ENCODE results near the gene DTD1.

Gene DTD1

GRCh38 chr20:18543216-18543615, 44.6 kb upstream of the DTD1 start:
- H3K36me3 ChIP-seq (ENCODE audit: control insufficient read depth in 2 of 2, insufficient read depth in 1 of 2, low read length in 2 of 2) = peaks cover 2 to 80% of the 10 kb centered on the region in 2 experiments; a peak in 2 of 3 replicates
- no peak overlapping the region for H3K4me3 ChIP-seq (ENCODE audit: low read depth, low read length)
- TF ChIP-seq ZNF433 (tag by site-specific recombination; IDR thresholded peaks at IDR 0.05; ENCODE audit: low read depth) (no peak), ZNF704 (tag by site-specific recombination; IDR thresholded peaks at IDR 0.05) (no peak), KLF17 (tag by site-specific recombination; IDR thresholded peaks at IDR 0.05) (no peak), ZSCAN30 (tag by site-specific recombination; IDR thresholded peaks at IDR 0.05) (no peak), ZNF362 (tag by site-specific recombination; IDR thresholded peaks at IDR 0.05) (no peak), KLF10 (tag by site-specific recombination; IDR thresholded peaks at IDR 0.05) (no peak)
- no peaks in the 10 kb centered on the region for H3K4me1 ChIP-seq (ENCODE audit: control insufficient read depth, insufficient read depth, low read length)
- H3K27ac ChIP-seq (ENCODE audit: extremely low read depth, low read depth, low read length) = no peak overlapping the region
- ChIA-PET POLR2A (no interaction called here), CTCF (no interaction called here)
- no peaks in the 10 kb centered on the region for H3K9me3 ChIP-seq (ENCODE audit: control insufficient read depth, insufficient read depth, low read depth, low read length)

- Histone ChIP-seq H3K36me3 (ENCODE audit: control insufficient read depth in 2 of 2, insufficient read depth in 1 of 2, low read length in 2 of 2) (peaks cover 6 to 82% of the 10 kb centered on the region in 2 experiments), H3K9me3 (ENCODE audit: control insufficient read depth, insufficient read depth, low read depth, low read length) (no peaks in the 10 kb centered on the region), H3K4me3 (ENCODE audit: low read depth, low read length) (no peak overlapping the region), H3K4me1 (ENCODE audit: control insufficient read depth, insufficient read depth, low read length) (no peaks in the 10 kb centered on the region), H3K27ac (ENCODE audit: extremely low read depth, low read depth, low read length) (no peak overlapping the region)
- CTCF ChIA-PET = no interaction called here
- peak; percentile 79 for TF ChIP-seq FEZF1 (tag by site-specific recombination; IDR thresholded peaks at IDR 0.05)
- no peak for TF ChIP-seq ZNF610 (tag by site-specific recombination; IDR thresholded peaks at IDR 0.05; ENCODE audit: borderline replicate concordance)
- TF ChIP-seq ZIC2 (tag by site-specific recombination; IDR thresholded peaks at IDR 0.05) = peak; percentile 89
- POLR2A ChIA-PET = no interaction called here
Measured at GRCh38 chr20:18543932-18544331, 43.9 kb upstream of the DTD1 start.

GRCh38 chr20:18545566-18545965, 42.3 kb upstream of the DTD1 start:
- Histone ChIP-seq H3K4me3 (ENCODE audit: low read depth, low read length) (no peak overlapping the region), H3K4me1 (ENCODE audit: control insufficient read depth, insufficient read depth, low read length) (no peaks in the 10 kb centered on the region), H3K9me3 (ENCODE audit: control insufficient read depth, insufficient read depth, low read depth, low read length) (no peaks in the 10 kb centered on the region), H3K27ac (ENCODE audit: extremely low read depth, low read depth, low read length) (no peak overlapping the region), H3K36me3 (ENCODE audit: control insufficient read depth in 2 of 2, insufficient read depth in 1 of 2, low read length in 2 of 2) (peaks cover 21 to 87% of the 10 kb centered on the region in 2 experiments)
- TF ChIP-seq ZNF558 (tag by site-specific recombination; IDR thresholded peaks at IDR 0.05) (no peak), ZNF398 (tag by site-specific recombination; IDR thresholded peaks at IDR 0.05) (no peak), ZNF121 (tag by site-specific recombination; IDR thresholded peaks at IDR 0.05) (no peak), ZBTB6 (tag by site-specific recombination; IDR thresholded peaks at IDR 0.05) (no peak), ZNF341 (tag by site-specific recombination; IDR thresholded peaks at IDR 0.05; ENCODE audit: low read depth) (no peak), ZNF791 (tag by site-specific recombination; IDR thresholded peaks at IDR 0.05) (no peak), PRDM10 (tag by site-specific recombination; IDR thresholded peaks at IDR 0.05) (no peak), ZNF529 (tag by site-specific recombination; IDR thresholded peaks at IDR 0.05; ENCODE audit: insufficient replicate concordance) (no peak), SP2 (tag by site-specific recombination; IDR thresholded peaks at IDR 0.05) (no peak), ZNF830 (tag by site-specific recombination; IDR thresholded peaks at IDR 0.05; ENCODE audit: low read depth) (no peak), ZNF473 (tag by site-specific recombination; IDR thresholded peaks at IDR 0.05) (no peak)
- ChIA-PET CTCF (no interaction called here), POLR2A (no interaction called here)

Data from HEK293 (cell line).